T-helper 9 cell (primary cell): Measurements from ENCODE around the gene LCN9.
"Not testable (repeated sequence)": the region's sequence is repeated elsewhere in the genome, so short reads cannot be mapped to it uniquely, and the experiment has no call there.

ENCODE experiments used
- DNase-seq: peaks from one replicate; pipeline ENCODE4 v3.0.0-alpha.2; 2020

LCN9 gene

GRCh38 chr9:135648494-135649410 lies 14.4 kb upstream of the LCN9 start:
- no peak for DNase-seq

- no peak for DNase-seq
These were observed 13.6 kb upstream of the LCN9 start for GRCh38 chr9:135649508-135649907.

GRCh38 chr9:135650408-135650807 lies 12.7 kb upstream of the LCN9 start:
- no peak for DNase-seq

GRCh38 chr9:135655317-135655716 lies 7.8 kb upstream of the LCN9 start:
- no peak for DNase-seq

GRCh38 chr9:135657416-135657815 lies 5.7 kb upstream of the LCN9 start:
- DNase-seq, result no peak

GRCh38 chr9:135659252-135659651 lies 3.9 kb upstream of the LCN9 start:
- DNase-seq, result no peak

GRCh38 chr9:135660407-135660806 lies 2.7 kb upstream of the LCN9 start:
- no peak for DNase-seq

GRCh38 chr9:135661816-135662560 lies 1.1 kb upstream of the LCN9 start:
- DNase-seq, result no peak

- DNase-seq, result no peak
These were observed 302 bp downstream of the LCN9 start for GRCh38 chr9:135663451-135663770.

- no peak for DNase-seq
These were observed 748 bp downstream of the LCN9 start for GRCh38 chr9:135663857-135664256.

- no peak for DNase-seq
These were observed 1.2 kb downstream of the LCN9 start for GRCh38 chr9:135664266-135664665.

- no peak for DNase-seq
These were observed 2.0 kb downstream of the LCN9 start for GRCh38 chr9:135664801-135665794.

GRCh38 chr9:135665795-135666189 lies 2.7 kb downstream of the LCN9 start:
- DNase-seq, result no peak

- DNase-seq, result no peak
These were observed 3.7 kb downstream of the LCN9 start for GRCh38 chr9:135666534-135667462.

- no peak for DNase-seq
These were observed 4.4 kb downstream of the LCN9 start for GRCh38 chr9:135667463-135668001.

GRCh38 chr9:135669018-135669417 lies 5.9 kb downstream of the LCN9 start:
- not testable (repeated sequence) for DNase-seq

- DNase-seq, result no peak
These were observed 6.6 kb downstream of the LCN9 start for GRCh38 chr9:135669616-135670285.

GRCh38 chr9:135670721-135671590 lies 7.8 kb downstream of the LCN9 start:
- DNase-seq, result no peak

GRCh38 chr9:135671591-135672041 lies 8.5 kb downstream of the LCN9 start:
- no peak for DNase-seq

GRCh38 chr9:135672786-135673185 lies 9.7 kb downstream of the LCN9 start:
- DNase-seq, result not testable (repeated sequence)
